Stimulated activated CD4-positive, alpha-beta T cell treated with anti-CD3 and anti-CD28 coated beads, TNF-alpha, amount 100 ng/mL, for 4 hours (primary cell): ENCODE measurements around the gene TMEM98.
"Not testable (repeated sequence)": the region's sequence is repeated elsewhere in the genome, so short reads cannot be mapped to it uniquely, and the experiment has no call there.

ENCODE experiments used
- DNase-seq, 3 experiments: peaks; one replicate each; pipeline ENCODE4 v3.0.0-alpha.2; 2020; ENCODE audit warnings: low read depth in 3 of 3

TMEM98 gene

DNA sequence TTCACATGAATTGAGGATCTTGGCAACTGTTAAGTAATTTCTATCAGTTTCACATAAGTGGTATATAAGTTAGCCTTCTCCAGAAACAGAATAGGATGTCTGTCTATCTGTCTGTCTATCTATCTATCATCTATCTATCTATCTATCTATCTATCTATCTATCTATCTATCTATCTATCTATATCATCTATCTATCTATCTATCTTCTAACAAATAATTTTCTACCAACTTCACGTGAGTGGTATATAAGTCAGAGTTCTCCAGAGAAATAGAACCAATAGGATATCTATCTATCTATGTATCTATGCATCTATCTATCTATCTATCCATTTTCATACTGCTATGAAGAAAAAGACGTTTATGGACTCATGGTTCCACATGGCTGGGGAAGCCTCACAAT lies 52.3 kb downstream of the TMEM98 start:
- DNase-seq, result no peak

DNA sequence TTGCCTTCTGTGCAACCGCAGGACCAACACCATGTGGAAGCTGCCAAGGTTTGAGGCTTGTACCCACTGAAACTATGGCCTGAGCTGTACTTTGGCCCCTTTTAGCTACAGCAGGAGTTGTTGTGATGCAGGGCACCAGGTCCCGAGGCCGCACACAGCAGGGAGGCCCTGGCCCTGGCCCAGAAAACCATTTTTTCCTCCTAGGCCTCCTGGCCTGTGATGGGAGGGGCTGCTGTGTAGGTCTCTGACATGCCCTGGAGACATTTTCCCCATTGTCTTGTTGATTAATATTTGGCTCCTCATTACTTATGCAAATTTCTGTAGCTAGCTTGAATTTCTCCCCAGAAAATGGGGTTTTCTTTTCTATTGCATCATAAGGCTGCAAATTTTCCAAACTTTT lies 53.7 kb downstream of the TMEM98 start:
- DNase-seq, result not testable (repeated sequence)

DNA sequence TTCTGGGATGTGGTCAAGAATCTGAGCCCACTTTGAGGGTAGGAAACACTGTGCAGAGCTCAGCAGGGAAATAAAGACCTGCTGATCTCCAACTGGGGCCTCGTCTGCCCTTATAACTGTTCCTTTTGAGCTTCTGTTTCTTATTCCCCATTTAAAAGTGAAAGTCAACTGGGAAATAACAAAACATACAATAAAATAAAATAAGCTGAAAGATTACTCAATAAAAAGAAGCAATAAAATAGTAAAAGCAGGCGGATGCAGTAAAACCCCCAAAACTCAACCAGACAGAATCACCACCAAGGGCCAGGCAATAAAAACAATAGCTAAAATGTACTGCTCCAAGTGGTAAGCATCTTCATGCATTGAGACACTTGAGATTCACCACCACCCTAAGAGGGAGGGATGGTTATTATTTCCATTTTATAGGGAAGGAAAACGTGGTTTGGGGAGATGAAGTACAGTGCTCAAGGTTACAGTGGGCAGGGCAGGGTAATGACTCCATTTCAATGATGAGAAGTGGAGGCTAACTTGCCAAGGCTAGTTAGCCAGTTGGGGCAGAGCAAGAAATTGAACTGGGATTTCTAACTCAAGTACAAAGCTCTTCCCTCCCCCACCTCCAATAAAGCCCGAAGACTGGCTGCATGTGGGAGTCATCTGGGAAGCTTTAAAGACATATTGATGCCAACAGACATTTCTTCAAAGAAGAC lies 57.2 kb downstream of the TMEM98 start:
- no peak for DNase-seq

DNA sequence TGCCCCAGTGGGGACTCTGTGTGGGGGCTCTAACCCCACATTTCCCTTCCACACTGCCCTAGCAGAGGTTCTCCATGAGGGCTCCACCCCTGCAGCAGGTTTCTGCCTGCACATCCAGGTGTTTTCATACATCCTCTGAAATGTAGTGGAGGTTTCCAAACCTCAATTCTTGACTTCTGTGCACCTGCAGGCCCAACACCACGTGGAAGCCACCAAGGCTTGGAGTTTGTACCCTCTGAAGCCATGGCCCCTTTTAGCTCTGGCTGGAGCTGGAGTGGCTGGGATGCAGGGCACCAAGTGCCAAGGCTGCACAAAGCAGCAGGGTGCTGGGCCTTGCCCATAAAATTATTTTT lies 59.5 kb downstream of the TMEM98 start:
- not testable (repeated sequence) for DNase-seq

DNA sequence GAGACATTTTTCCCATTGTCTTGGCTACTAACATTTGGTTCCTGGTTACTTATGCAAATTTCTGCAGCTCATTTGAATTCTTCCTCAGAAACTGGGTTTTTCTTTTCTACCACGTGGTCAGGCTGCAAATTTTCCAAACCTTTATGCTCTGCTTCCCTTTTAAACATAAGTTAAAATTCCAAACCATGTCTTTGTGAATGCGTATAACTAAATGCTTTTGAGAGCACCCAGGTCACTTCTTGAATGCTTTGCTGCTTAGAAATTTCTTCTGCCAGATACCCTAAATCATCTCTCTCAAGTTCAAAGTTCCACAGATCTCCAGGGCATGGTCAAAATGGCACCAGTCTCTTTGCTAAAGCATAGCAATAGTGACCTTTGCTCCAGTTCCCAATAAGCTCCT lies 59.9 kb downstream of the TMEM98 start:
- DNase-seq, result not testable (repeated sequence)

DNA sequence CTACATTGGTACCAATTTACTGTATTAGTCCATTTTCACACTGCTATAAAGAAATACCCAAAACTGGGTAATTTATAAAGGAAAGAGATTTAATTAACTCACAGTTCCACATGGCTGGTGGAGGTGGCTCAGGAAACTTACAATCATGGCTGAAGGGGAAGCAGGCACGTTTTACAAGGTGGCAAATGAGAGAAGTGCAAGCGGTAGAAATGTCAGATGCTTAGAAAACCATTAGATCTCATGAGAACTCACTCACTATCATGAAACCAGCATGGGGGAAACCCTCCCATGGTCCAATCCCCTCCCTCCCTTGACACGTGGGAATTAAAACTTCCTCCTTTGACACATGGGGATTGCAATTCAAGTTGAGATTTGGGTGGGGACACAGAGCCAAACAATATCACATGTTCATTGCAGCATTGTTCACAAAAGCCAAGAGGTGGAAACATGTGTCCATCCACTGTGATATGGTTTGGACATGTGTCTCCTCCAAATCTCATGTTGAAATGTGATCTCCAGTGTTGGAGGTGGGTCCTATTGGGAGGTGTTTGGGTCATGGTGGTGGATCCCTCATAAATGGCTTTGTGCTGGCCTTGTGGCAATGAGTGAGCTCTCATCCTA lies 60.6 kb downstream of the TMEM98 start:
- no peak for DNase-seq

DNA sequence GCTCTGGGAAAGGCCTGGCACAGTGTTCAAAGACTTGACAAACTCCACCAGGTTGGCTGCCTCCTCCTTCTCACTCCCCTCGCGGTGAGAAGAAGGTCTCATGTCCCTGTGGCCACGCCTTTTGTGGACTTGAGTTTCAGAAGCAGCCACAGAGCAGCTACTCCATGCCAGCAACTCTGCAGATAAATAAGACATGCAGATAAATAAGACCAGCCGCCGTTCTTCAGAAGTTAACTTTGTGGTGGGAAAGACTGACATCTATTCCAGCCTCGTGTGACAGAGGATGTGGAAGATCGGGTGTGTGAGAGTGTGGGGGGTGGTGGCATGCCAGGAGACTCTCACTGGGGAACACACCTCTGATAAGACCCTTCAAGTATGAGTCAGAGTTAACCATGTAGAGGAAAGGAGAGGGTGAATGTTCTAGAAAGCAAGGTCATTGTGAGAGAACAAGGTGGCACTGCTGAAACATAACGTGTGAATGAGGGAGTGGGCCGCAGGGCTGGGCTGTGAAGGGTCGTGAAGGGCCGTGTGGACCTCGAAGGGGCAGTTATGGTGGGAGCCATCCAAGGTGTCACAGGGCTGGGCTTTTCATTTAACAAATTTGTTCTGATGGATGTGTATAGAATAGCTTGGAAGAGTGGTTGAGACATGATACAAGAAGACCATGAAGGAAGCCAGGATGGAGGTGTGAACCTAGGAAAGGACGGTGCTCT lies 64.5 kb downstream of the TMEM98 start:
- DNase-seq, result no peak

DNA sequence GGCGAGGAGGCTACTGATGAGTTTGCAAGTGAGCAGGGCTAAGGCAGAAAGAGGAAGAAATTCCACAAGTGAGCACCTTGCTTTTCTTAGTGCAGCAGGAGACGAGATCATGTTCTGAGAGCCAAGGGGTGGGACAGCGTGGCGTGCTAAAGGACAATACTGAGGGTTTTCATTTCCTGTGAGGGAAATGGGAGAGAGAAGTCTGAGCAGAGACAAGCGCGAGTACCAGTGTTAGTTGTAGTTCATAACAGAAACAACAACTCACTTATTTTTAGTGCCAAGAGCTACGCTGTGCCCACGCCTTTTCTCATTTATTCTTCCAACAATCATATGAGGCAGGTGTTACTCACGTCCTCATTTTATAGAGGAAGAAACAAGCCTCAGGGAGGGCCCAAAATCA lies 66.0 kb downstream of the TMEM98 start:
- DNase-seq, result no peak
